Panc1 (cell line): ENCODE results near the gene ZDHHC11. TPM values are rescaled to one million over a fixed set of nuclear protein-coding genes. Genes with fewer than 3 reads are reported as not detected.
"Not testable (repeated sequence)": the region's sequence is repeated elsewhere in the genome, so short reads cannot be mapped to it uniquely, and the experiment has no call there.

Source experiments
- ATAC-seq: fragments of 200-7000 bp; cut with Tn5 transposase; 2 replicates; pipeline ENCODE4 v1.9.1; 2020; ENCODE audit warnings: mild to moderate bottlenecking, moderate library complexity
- BruUV-seq: library from RNA; stranded (reverse); fragments of 400-500 nt; replicated peaks from 2 replicates; lab custom pipeline; 2021; lab: Mats Ljungman, UMichigan
- CTCF ChIA-PET: fragments of 300-600 bp; sonication (Branson Sonifier 250); formaldehyde crosslinking; loops from one replicate; lab custom pipeline; 2022; ENCODE audit warnings: antibody characterized with exemption; lab: Charles Lee
- POLR2A ChIA-PET: fragments of 300-600 bp; sonication (Branson Sonifier 250); formaldehyde crosslinking; loops from one replicate; lab custom pipeline; 2022; ENCODE audit warnings: antibody characterized with exemption; lab: Charles Lee
- DNase-seq: peaks from one replicate; pipeline ENCODE4 v3.0.0-alpha.2; 2010; ENCODE audit warnings: low read depth, low spot score
- H3K27ac ChIP-seq: 2 replicates; pipeline ENCODE4 v1.5.1; 2011; ENCODE audit warnings: mild to moderate bottlenecking, low read length, inconsistent platforms
- H3K27me3 ChIP-seq: fragments of 200-500 bp; sonication (Bioruptor generic); 2 replicates; pipeline ENCODE4 v1.6.0; 2014; ENCODE audit warnings: low read length, inconsistent platforms; ENCODE audit not compliant: control insufficient read depth, insufficient read depth
- H3K36me3 ChIP-seq: fragments of 200-500 bp; sonication (Bioruptor generic); 2 replicates; pipeline ENCODE4 v1.5.1; 2014; ENCODE audit warnings: inconsistent platforms, mild to moderate bottlenecking, low read length, moderate library complexity; ENCODE audit not compliant: control insufficient read depth, insufficient read depth
- H3K4me1 ChIP-seq: 2 replicates; pipeline ENCODE4 v1.5.1; 2011; ENCODE audit warnings: inconsistent platforms, mild to moderate bottlenecking, low read length, moderate library complexity; ENCODE audit not compliant: control insufficient read depth, insufficient read depth
- H3K4me3 ChIP-seq, 2 experiments: 2 replicates each; pipeline ENCODE4 v1.5.1; 2011 to 2012; ENCODE audit warnings: low read depth in 2 of 2, low read length in 2 of 2, mild to moderate bottlenecking in 2 of 2, inconsistent platforms in 1 of 2, moderate library complexity in 1 of 2
- H3K9me3 ChIP-seq: fragments of 200-500 bp; sonication (Bioruptor generic); 2 replicates; pipeline ENCODE4 v1.5.1; 2014; ENCODE audit warnings: low read depth, mild to moderate bottlenecking, inconsistent platforms, low read length, moderate library complexity; ENCODE audit not compliant: control insufficient read depth, insufficient read depth
- in situ Hi-C: cut with HindIII; loops from 2 replicates; pipeline ENCODE4 v1.10.0; 2016; ENCODE audit warnings: low sequenced_read_pairs, low pct_unique_long_range_greater_than_20kb
- intact Hi-C: fragments of 100-400 bp; cut with micrococcal nuclease; formaldehyde crosslinking; loops from one replicate; pipeline ENCODE4 v1.10.0; 2022; ENCODE audit not compliant: unreplicated experiment
- total RNA-seq: library from RNA; stranded (reverse); gene quantifications from one replicate; pipeline ENCODE4 v1.2.1, GENCODE V29; 2021; ENCODE audit not compliant: unreplicated experiment

ZDHHC11 gene
- total RNA-seq, 1 experiment from 2014 or later, result 3.0 TPM

DNA sequence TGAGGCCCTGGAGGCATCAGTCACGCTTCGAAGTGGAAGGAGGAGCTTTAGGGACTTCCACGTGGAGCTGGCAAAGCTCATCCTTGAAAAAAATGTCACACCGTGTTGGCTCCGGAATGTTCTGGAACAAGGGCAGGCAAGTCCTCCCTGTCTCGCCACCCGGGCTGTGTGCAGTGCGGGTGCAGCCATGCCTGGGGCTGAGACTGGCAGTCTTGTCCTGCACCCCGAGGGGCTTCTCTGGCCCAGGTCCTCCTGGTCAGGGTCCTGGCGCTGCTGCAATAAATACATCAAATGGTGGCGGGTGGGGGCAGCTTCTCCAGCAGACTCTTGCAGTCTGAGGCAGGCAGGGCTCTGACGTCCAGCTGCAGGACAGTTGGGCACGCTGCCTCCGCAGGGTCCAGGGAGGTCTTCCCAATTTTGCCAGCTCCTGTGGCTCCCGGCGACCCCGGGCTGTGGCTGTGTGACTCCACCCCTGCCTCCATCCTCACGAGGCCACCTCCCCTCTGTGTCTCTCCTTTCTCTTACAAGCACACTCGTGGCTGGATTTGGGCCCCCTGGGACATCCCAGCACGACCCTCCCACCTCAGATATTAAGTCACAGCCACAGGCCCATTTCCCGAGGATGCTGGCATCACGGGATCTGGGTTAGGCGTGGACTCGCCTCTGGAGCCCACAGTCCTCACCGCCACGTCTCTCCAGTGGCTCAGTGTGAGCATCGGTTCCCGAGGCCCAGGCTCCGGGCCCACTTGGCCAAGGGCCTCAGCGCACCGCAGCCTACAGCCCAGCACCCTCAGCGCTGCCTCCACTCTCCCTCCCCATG is 8.2 kb downstream of the ZDHHC11 start:
- POLR2A ChIA-PET, result not testable (repeated sequence)

DNA sequence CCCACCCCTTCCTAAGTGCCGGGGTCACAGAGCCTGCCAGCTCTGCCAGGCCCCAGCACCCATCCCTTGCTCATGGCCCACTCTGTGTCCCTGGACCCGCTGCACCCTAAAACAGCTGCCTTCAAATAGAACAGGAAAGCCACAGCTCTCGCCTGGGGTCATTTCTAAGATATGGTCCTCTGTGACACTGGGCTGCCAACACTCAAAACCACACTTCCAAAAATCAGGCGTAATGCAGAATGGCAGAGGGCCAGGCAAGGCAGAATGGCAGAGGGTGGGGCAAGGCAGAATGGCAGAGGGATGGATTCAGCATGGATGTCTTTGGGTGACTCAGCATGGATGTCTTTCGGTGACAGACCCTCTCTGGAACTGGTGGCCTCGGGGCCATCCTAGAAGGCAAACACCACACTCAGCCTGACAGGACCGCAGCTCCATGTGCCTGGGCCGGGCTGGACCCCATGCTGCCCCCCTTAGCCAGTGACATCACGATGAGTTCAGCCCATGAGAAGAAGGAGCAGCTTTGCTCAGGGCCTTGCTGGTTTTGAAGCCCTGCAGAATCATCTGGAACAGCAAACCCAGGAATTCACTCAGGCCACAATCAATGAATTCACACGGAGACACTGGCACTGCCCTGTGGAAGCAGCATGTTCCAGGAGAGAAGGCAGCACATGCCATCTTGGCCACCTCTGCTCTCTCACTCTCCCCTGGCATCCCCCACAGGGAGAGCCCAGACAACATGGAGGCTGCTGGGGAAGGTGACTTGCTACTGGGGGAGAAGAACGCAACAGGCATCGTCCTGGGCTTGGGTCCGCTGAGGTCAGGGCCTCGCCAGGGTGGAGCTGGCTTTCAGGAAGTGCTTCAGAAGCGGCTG is 9.0 kb downstream of the ZDHHC11 start:
- H3K9me3 ChIP-seq, H3K4me1 ChIP-seq, H3K4me3 ChIP-seq, DNase-seq, H3K27me3 ChIP-seq, CTCF ChIA-PET, in situ Hi-C loops, intact Hi-C loops, H3K27ac ChIP-seq, H3K36me3 ChIP-seq, ATAC-seq, POLR2A ChIA-PET, BruUV-seq: not testable (repeated sequence)

More for the DNA sequence above, 8.2 kb downstream of the ZDHHC11 start:
- H3K4me3 ChIP-seq, H3K27me3 ChIP-seq, H3K4me1 ChIP-seq, DNase-seq, in situ Hi-C loops, BruUV-seq, H3K9me3 ChIP-seq, H3K27ac ChIP-seq, H3K36me3 ChIP-seq, ATAC-seq, intact Hi-C loops, CTCF ChIA-PET: not testable (repeated sequence)

- H3K27ac ChIP-seq, H3K4me1 ChIP-seq, H3K27me3 ChIP-seq, ATAC-seq, H3K4me3 ChIP-seq, BruUV-seq, POLR2A ChIA-PET, H3K36me3 ChIP-seq, DNase-seq, intact Hi-C loops, in situ Hi-C loops, CTCF ChIA-PET, H3K9me3 ChIP-seq: not testable (repeated sequence)
Measured at GRCh38 chr5:840974-841435, 9.8 kb downstream of the ZDHHC11 start.

- H3K27ac ChIP-seq, DNase-seq, intact Hi-C loops, H3K4me1 ChIP-seq, H3K9me3 ChIP-seq, POLR2A ChIA-PET, BruUV-seq, ATAC-seq, in situ Hi-C loops, H3K27me3 ChIP-seq, H3K36me3 ChIP-seq, H3K4me3 ChIP-seq, CTCF ChIA-PET: not testable (repeated sequence)
Measured at GRCh38 chr5:840118-840973, 10.4 kb downstream of the ZDHHC11 start.

DNA sequence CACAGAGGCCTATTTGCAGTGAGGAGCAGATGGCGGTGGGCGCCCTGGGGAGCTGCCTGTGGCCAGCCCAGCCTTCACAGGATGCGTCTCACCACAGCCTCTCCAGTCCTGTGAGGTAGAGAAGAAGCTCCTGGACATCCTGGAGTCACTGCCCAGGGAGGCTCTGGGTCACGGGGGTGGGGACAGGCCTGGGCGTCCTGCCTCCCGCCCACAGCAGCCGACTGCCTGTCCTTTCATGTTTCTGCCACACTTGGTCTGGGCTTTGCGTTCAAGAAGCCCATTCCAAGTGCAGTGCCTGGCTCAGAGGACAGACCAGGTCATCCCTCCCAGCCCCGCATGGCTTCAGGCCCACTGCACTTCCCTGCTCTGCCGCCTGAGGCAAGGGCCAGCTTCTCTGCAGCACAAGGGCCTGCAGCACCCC is 12.3 kb downstream of the ZDHHC11 start:
- intact Hi-C loops, in situ Hi-C loops, H3K27ac ChIP-seq, H3K4me3 ChIP-seq, BruUV-seq, CTCF ChIA-PET, H3K36me3 ChIP-seq, DNase-seq, H3K27me3 ChIP-seq, H3K4me1 ChIP-seq, H3K9me3 ChIP-seq, POLR2A ChIA-PET: not testable (repeated sequence)
- ATAC-seq, result peak; percentile 50

- H3K4me1 ChIP-seq, BruUV-seq, DNase-seq, POLR2A ChIA-PET, H3K4me3 ChIP-seq, H3K27me3 ChIP-seq, H3K27ac ChIP-seq, H3K9me3 ChIP-seq, ATAC-seq, H3K36me3 ChIP-seq, CTCF ChIA-PET, intact Hi-C loops, in situ Hi-C loops: not testable (repeated sequence)
Measured at GRCh38 chr5:837621-838121, 13.1 kb downstream of the ZDHHC11 start.
